Occipital lobe (tissue), 2 donors: Measurements from ENCODE around the gene AFF3. TPM values are rescaled to one million over a fixed set of nuclear protein-coding genes. Genes with fewer than 3 reads are reported as not detected.

Source experiments
- DNase-seq: peaks from one replicate; lab custom pipeline; 2025; lab: John Stamatoyannopoulos, UW
- total RNA-seq: library from RNA; depleted of rRNA; stranded (reverse); fragments of >200 nt; gene quantifications from one replicate; pipeline ENCODE4 v1.2.3, GENCODE V29; 2014

AFF3 gene
- total RNA-seq, 1 donor from 2014 or later, result 105 TPM

DNA sequence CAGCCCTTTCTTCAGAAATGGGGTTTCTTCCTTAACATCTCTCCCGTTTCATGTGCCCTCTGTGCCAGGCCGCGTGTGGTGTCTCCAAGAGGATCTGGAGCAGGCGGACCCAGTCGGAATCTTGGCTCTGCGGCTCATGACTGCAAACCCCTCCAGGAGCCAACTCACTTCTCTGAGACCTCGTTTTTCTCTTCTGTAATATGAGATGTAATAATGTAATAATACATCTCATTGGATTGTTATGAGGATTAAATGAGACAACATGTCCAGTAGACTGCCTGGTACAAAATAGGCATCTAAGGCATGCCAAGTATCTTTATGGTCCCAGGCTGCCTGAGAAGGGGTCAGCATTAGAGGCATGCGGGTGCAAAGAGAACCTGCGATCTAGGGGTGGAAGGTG, 431.2 kb downstream of the AFF3 start:
- no peak for DNase-seq

DNA sequence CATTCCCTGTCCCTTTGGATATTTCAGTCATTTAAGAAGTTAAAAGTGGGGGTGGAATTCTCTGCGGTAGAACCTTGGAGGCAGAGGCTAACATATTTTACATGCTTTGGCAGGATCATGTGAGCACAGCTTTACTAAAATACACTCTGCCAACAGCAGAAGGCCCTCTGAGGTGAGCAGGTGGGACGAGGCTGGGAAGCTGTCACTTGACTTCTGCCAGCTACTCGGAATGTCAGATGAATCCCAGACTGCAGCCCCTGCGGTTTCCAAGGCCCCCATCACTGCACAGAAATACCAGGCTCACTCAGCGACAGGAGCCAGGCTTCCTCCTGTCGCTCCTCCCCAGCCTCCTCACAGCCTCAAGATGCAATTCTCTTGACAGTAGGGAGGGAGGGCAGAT, 431.7 kb downstream of the AFF3 start:
- DNase-seq, result no peak

DNA sequence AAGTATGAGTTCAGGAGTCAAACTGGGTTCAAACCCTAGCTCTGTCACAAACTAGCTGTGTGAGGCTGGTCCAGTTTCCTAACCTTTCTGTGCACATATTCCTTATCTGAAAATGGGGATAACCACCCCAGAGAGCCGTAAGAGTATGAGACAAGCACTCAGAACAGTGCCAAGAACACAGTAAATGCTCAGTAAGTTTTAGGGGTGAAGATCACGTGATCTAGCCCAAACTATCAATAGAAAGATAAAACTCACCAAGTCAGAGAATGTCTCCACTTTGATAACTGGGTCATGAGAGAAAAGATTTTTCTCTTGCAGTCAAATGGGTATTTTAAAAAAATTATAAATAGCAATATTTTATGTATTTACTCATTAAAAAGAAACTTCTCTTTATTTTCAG, 433.2 kb downstream of the AFF3 start:
- DNase-seq, result no peak

DNA sequence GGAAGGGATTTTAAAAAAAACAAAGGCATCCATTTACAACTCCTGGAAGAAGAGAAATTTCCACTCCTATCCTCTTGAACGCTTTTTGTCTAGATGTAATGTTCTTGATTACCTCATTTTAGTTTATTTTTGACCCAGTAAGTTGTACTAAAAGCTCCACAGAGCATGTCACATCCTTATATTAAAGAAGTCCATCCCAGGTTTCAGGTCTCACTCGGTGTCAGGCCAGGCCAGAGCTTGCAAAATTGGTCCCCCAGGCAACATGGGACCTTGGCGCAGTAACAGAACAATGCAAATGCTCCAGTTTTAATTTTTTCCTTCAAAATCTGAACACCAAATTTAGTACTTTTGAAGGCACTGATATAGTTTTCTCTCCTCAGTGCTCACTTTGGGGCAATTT, 434.2 kb downstream of the AFF3 start:
- no peak for DNase-seq

DNA sequence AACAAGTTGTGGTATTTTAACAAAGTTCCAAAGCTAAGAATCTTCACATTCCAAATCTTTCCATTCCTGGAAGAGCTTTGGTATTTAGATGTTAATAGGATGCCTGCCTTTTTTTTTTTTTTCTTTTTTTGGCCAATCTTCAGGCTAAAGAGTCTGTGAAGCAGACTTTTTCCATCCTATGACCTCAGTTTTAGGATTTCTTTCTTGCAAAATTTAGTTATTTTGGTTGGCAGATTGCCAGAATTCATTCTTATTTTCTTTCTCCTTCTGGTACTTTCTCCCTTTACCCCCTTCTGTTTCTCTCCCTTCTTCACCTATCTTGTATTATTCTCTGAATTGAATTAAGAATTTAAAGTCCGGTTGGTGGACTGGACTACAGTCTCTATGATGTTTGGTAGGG, 434.8 kb downstream of the AFF3 start:
- DNase-seq, result no peak

DNA sequence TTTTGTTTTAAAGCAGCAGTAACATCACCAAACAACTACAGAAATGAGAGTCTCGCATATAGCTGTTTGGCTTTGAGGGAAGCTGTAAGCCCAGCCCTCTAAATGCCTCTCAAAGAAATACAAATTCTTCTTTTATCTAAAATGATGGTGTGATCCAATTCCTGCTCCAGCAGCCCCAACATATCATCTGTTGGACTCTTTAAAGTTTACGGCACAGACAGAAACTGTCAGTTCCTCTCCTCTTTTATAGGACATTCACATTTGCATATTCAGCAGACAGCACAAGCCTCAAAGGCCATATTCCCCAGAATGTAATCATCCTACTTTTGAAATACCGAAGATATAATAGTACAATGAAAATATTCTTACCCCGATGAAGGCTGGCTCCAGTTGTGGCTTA, 435.7 kb downstream of the AFF3 start:
- no peak for DNase-seq

DNA sequence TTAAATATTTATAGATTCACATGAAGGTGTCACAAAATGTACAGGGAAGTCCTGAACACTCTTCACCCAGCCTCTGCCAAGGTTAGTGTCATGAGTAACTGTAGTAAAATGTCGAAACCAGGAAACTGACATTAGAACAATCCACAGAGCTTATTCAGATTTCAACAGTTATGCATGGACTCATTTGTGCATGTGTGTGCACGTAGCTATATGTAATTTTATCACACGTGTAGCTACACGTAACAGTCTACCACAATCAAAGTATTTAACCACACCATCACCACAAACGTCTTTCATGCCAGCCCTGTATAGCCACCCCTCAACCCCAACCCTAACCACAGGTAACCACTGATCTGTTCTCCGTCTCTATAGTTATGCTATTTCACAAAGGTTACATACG, 440.9 kb downstream of the AFF3 start:
- no peak for DNase-seq

DNA sequence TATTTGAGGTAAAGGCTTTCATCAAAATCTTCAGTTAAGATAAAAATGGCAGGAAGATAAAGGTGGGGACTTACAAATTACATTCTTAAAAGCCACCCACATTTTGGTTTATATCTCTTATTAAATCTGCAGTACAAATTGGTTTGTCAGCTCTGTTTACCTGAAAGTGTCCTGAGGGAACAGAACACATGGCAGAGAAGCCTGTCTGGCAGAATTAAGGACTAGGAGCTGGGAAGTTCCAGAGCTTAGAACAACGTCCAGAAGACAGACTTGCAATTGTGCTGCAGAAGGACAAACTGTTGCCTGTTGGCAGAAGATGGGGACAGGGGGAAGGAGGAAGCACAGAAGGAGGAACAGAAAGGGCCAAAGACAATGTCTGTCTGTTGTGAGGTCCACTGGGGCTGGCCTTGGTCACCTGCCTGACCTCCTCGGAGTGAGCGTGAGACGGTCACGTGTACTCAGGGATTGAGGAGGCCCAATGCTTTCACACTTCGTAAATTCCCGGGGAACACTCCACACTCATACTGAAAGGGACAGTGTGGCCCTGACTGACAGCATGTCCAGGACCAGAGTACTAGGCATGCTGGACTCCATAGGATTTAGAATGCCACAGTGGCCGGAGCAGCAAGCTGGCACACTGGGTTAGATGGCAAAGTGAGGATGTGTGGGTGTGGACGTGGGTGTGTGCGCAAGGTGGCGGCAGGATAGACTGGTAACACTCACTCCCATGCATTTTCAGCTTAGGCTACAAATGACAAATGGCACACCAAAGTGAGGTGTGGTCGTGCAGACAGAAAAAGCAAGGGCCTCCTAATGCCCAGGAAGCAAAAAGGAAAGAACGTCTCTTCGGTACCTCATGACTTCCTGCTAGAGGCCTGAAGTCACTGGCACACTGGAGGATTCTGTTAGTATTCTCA, 441.6 kb downstream of the AFF3 start:
- no peak for DNase-seq

DNA sequence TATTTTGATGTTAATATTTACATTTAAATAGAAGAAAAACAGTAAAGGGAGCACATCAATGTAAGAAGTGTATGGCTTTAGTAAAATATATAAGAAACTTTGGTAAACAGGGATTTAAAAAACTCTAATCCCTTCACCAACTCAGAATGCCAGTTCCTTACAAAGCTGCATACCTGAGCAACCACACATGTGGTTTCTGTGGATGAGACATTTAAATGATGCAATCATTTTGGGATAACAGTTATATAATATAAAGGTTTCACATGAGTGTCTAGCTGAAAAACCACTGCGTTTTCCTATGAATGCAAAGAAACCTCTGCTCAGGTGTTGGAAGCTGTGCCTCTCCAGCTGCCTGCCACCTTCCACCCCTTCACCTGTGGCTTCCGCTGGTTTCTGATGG, 443.5 kb downstream of the AFF3 start:
- no peak for DNase-seq

DNA sequence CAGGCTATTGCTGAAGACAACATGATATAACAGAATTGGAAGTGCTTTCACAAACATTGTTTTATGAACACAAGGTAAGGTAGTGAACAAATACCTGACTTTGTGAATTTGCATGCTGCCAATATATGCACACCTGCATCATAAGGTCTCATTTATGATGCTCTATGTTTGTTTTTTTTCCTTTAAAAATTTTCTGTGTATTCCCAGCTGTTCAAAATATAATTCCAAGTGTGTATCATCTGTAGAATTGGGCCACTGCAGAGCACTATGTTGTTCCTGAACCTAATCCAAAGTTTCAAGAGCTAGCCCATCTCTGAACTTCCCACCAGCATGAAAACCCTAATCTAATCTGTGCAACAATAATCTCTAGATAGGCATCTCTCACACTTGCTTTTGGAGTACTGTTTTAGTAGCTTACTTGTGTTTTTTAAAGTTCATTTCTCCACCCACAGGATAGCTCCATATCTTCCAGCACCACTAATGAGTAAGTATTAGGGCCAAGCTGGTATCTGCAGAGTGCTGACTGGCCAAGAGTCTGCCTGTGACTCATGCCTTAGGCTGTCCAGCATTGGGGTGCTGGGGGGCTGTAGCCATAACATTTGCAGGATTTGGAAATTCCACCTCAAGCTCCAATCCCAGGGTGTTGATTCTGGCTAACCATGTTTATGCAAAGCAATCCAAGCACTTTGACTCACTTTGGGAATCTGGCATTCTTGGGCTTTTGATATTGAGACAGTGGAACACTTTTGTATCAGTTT, 444.4 kb downstream of the AFF3 start:
- DNase-seq, result no peak

DNA sequence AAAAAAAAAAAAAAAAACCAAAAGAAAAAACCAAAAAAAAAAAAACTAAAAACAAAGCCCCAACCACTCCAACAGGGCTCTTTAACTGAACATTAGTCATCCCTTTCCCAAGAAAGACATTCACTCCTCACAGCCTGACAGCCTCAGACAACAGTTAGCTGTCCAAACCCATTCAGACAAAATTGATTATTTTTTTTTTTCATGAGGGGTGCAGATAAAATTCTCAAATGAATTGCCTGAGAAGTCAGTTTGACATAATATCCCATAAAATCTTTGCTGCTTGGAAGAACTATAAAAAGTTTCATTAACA, 446.5 kb downstream of the AFF3 start:
- DNase-seq, result no peak

DNA sequence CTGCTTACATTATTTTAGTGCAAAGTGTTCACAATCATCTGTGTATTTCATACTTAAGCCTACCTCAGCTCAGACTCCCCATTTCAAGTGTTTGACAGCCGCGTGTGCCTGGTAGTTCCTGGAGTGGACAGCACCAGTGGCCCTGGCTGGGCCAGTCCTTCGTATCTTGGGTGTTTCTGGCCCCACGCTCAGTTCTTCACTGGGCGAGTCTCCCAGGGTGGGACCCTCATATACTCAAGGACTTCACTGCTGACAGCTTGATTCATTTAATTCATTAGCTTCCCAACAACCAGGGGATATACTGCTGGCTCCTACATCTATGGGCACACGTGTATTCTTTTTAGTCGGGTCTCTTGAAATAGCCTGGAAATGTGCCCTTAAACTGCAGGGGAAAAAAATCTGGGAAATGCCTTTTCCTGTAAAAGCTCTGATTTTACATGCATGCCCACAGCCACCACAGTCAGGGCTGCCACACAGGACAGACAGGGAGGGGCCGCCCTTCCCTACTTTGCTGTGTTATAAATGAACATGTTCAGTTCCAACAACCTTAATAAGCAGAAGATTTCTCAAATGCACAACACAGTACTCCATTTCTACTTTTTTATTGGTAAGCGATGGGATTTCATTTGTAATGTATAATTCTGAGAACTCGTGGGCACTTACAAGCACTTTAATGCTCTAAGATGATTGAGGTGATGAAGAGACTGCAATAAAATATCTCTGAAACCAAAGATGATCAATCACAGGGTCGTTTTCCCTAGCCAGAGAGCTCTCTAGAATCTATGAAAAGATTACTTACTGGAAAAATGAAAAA, 447.1 kb downstream of the AFF3 start:
- no peak for DNase-seq

DNA sequence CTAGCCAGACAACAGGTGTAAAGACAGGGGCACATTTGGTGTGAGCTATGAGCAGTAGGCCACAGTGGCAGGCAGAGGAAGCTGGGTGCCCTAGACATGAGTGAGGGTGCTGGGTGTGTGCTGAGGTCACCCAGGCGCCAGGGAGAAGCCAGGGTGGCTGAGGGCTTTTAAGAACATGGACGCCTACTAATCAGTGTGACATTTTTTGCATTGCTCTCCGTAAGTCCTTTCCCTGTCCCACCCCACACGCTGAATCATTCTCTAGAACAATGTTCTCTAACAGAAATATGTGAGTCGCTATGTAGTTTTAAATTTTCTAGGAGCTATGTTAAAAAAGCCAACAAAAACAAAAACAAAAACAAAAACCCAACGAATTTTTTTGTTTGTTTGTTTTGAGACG, 448.1 kb downstream of the AFF3 start:
- no peak for DNase-seq

DNA sequence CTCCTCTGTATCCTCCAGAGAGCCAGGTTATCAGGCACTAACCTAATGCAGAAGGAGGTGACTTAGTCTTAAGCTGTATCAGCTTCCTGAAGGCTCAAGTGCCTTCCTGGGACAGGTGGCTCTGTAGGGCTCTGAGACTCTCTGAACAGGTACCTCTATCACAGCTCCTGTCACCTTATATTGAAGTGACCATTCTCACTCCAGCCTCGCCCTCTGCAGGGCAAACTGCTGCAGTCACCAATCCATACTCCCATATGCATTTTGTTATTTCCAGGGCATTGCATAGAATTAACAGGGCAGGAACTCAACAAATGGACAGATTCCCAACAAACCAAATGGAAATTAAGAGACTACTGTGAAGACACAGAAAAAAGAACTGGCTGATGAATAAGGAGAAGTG, 449.6 kb downstream of the AFF3 start:
- no peak for DNase-seq

DNA sequence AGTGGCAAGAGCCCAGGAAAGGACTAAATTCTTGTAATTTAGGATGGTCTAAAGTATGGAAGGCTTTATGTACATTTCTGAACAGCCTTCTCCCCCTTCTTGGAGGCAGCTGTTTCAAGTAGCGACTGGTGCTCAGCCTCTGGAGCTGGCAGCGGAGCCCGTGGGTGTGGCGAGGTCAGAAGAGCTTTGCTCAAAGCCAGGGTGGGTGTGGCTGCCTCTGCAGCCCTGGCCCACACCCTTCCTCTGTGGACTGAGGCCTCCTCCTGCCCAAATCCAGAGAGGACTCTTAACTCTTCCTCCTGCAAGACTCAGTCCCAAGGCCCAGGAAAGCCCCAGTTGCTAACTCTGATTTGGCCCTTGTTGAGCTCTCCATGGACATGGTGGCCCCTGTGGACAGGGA, 450.5 kb downstream of the AFF3 start:
- DNase-seq, result no peak

DNA sequence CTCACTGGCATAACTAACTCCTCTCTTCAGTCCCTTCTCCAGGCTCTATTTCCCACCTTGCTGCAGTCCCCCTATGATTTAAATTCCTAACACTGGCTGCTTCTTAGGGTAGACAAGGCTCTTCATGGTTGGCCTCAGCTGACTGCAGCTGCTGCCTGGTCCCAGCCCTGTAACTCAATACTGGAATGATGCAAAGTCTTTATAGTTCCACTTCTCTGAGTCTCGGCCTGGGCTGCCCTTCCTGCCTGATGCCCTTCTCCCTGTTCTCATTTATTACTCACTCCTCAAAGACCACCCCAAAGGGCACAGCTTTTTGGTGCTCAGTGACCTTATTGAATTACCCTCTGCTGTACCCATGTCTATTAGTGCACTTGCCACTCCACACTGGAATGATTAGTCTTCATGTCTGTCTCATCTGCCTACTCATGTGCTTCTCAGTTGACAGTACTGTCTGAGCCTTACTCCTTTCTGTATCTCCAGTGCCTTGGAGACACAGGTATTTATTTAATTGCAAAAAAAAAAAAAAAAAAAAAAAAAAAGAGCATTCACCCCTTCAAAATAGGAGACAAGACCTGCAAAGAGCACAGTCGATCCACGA, 453.1 kb downstream of the AFF3 start:
- no peak for DNase-seq

DNA sequence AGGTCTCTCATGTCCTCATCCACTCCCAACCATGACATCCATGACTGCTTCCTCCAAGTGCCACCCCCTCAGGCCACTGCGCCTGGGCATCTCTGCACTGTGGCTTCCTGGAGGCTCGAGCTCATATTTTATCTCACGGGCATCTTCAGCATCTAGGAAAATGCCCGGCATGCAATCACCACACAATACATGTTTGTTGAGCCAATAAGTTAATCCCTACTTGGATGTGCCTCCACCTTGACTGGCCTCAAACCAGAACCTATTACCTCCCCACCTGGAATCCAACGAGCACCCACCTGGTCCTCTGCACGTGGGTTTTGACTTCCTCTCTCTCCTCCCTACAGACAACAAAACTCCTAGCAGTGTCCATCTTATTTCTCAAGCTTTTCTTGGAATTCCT, 453.7 kb downstream of the AFF3 start:
- no peak for DNase-seq

DNA sequence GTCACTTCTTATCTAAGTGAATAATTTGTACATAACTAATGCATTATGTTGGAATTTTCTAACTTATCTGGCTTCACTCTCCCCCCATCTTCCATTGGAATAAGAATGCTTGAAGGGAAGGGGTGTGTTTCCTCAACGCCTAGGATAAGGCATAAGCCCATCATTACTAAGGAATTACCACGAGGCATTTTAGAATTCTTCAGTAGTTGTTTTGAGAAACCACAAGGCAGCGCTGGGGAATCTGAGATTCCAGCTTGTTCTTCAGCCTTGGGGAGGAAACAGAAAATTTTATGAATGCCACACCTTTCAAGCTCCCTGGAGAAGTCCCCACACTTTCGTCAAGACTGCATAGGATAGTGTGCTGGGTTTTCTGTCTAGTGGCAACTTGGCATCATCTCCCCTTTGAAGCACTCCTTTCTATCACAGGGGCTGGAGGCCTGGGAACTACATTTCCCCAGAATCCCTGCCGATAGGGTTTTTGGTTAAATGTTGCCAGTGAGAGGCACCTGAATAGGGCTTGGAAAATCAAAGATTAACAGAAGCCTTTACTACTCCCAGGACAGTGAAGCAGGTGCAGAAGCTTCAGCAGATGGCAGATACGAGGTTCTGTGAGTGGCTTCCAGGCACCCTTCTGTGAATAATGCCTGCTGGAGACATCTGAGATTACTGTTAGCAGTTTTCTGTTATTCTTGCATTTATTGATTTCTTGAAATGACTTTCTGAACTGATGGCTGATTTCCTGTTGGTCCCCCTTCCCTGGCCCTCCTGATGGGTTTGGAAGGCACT, 459.9 kb downstream of the AFF3 start:
- no peak for DNase-seq

DNA sequence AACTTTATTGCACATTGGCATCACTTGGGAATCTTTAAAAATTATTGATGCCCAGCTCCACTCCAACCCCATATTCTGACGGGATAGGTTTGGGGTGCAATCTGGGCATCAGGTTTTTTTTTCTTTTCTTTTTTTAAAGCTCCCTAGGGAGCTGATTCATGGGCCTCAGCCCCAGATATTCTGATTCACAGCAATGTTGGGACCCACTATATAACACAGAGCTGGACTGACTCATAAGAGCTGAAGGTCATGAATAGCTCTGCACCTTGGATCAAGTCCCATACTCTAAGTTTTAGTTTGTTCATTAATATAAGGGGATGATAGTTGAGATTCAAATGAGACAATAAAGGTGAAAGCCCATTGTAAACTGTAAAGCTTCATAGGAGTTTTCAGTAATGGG, 461.4 kb downstream of the AFF3 start:
- no peak for DNase-seq

DNA sequence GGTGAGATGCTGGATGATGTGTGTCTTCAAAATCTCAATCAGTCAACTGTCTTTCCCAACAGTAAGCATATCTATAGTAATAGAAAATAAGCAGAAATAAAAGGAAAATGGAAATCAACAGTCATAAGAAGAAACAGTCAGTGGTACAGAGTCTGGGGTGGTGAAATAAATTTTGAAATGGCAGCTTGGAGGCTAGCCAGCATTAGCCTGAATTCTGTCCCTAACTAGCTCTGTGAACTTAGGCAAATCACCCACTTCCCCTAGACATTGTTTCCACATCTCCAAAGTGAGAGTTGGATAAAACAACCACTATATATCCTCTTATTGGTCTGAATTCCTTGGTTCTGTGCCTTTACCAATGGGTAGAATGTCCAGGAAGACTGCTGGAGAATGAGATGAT, 462.9 kb downstream of the AFF3 start:
- no peak for DNase-seq

DNA sequence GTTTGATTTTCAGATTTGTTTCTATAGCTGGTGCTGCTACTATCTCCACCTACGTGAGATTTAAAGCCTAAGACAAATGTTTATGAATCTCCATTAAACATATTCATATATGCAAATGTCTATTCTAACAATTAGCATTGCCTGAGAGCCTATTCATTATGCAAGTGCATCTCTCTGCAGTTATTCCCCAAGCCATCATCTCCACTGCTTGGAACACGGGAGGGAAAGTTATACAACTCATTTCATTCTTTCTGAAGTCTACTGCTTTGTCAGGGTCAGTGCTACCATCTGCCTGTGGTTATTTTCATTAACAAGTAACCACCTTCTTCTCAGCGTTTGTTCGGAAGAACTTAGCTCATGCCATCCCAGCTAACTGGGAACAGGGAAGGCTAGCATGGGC, 463.8 kb downstream of the AFF3 start:
- DNase-seq, result no peak
